PC-3 (cell line): ENCODE results near the gene CDH12. TPM values are rescaled to one million over a fixed set of nuclear protein-coding genes. Genes with fewer than 3 reads are reported as not detected.

Experiments
- ATAC-seq: fragments of 200-7000 bp; cut with Tn5 transposase; 2 replicates; pipeline ENCODE4 v1.9.1; 2020; ENCODE audit warnings: mild to moderate bottlenecking, moderate library complexity
- BruUV-seq: library from RNA; stranded (reverse); fragments of 400-500 nt; replicated peaks from 2 replicates; lab custom pipeline; 2021; lab: Mats Ljungman, UMichigan
- CTCF ChIA-PET: fragments of 300-600 bp; sonication (Branson Sonifier 250); formaldehyde crosslinking; loops from one replicate; lab custom pipeline; 2022; ENCODE audit warnings: antibody characterized with exemption; lab: Charles Lee
- POLR2A ChIA-PET: fragments of 300-600 bp; sonication (Branson Sonifier 250); formaldehyde crosslinking; loops from one replicate; lab custom pipeline; 2022; ENCODE audit warnings: antibody characterized with exemption; ENCODE audit not compliant: unreplicated experiment; lab: Charles Lee
- DNase-seq: peaks from one replicate; pipeline ENCODE4 v3.0.0-alpha.2; 2015
- H2AFZ ChIP-seq: fragments of 300-600 bp; sonication (generic); 2 replicates; pipeline ENCODE4 v1.6.0; 2016; ENCODE audit warnings: antibody characterized with exemption, low read length
- H3F3A ChIP-seq: fragments of 300-600 bp; sonication (generic); one replicate; pipeline ENCODE4 v1.6.0; 2017; ENCODE audit warnings: antibody characterized with exemption, low read length, control low read depth, mild to moderate bottlenecking; ENCODE audit not compliant: unreplicated experiment
- H3K27ac ChIP-seq: fragments of 300-600 bp; sonication (generic); 2 replicates; pipeline ENCODE4 v1.5.1; 2016; ENCODE audit warnings: mild to moderate bottlenecking, low read length
- H3K27me3 ChIP-seq: fragments of 300-600 bp; sonication (generic); 2 replicates; pipeline ENCODE4 v1.6.1; 2016; ENCODE audit warnings: low read length, mixed read lengths
- H3K36me3 ChIP-seq: fragments of 300-600 bp; sonication (generic); 2 replicates; pipeline ENCODE4 v1.6.1; 2016; ENCODE audit warnings: low read depth, mixed run types, low read length, mixed read lengths
- H3K4me1 ChIP-seq: fragments of 300-600 bp; sonication (generic); 2 replicates; pipeline ENCODE4 v1.5.1; 2016; ENCODE audit warnings: low read length; ENCODE audit not compliant: insufficient read depth
- H3K4me2 ChIP-seq: fragments of 300-600 bp; sonication (generic); 2 replicates; pipeline ENCODE4 v1.6.0; 2016; ENCODE audit warnings: low read length
- H3K4me3 ChIP-seq: fragments of 300-600 bp; sonication (generic); 2 replicates; pipeline ENCODE4 v1.5.1; 2016; ENCODE audit warnings: mild to moderate bottlenecking, low read length, mixed read lengths
- H3K79me2 ChIP-seq: fragments of 300-600 bp; sonication (generic); 2 replicates; pipeline ENCODE4 v1.6.1; 2017; ENCODE audit warnings: low read length, mixed read lengths
- H3K9ac ChIP-seq: fragments of 300-600 bp; sonication (generic); 2 replicates; pipeline ENCODE4 v1.6.0; 2016; ENCODE audit warnings: mild to moderate bottlenecking, low read length
- H3K9me2 ChIP-seq: fragments of 300-600 bp; sonication (generic); replicated peaks from 2 replicates; pipeline ENCODE4 v1.6.1; 2016; ENCODE audit warnings: mixed run types, low read length, mixed read lengths
- H3K9me3 ChIP-seq: fragments of 300-600 bp; sonication (generic); 2 replicates; pipeline ENCODE4 v1.6.1; 2016; ENCODE audit warnings: low read length, mixed read lengths
- H4K20me1 ChIP-seq: fragments of 300-600 bp; sonication (generic); 2 replicates; pipeline ENCODE4 v1.6.1; 2016; ENCODE audit warnings: low read length, mixed read lengths
- CTCF ChIP-seq: fragments of 300-600 bp; sonication (generic); conservative IDR thresholded peaks from 2 replicates; pipeline ENCODE4 v1.5.1; 2017; ENCODE audit warnings: antibody characterized with exemption, low read depth, mild to moderate bottlenecking, low read length
- EZH2 ChIP-seq: fragments of 300-600 bp; sonication (generic); IDR thresholded peaks from one replicate; pipeline ENCODE4 v1.6.1; 2017; ENCODE audit warnings: antibody characterized with exemption, mild to moderate bottlenecking, low read length; ENCODE audit not compliant: unreplicated experiment
- EZH2phosphoT487 ChIP-seq: fragments of 300-600 bp; sonication (generic); IDR thresholded peaks from 2 replicates; pipeline ENCODE4 v1.6.1; 2018; ENCODE audit warnings: mild to moderate bottlenecking, antibody characterized with exemption, low read length, borderline replicate concordance
- intact Hi-C: fragments of 100-400 bp; cut with micrococcal nuclease; formaldehyde crosslinking; loops from 2 replicates; pipeline ENCODE4 v1.9.0; 2023
- total RNA-seq: library from RNA; depleted of rRNA; stranded (reverse); fragments of >200 nt; gene quantifications from 2 replicates; pipeline ENCODE4 v1.2.3, GENCODE V29; 2014

Gene CDH12
- total RNA-seq, 1 experiment from 2014 or later = 0.44 TPM

- Histone ChIP-seq H3K9me3 (no peaks in the 10 kb centered on the region), H3K27me3 (peaks cover 20% of the 10 kb centered on the region), H3K4me3 (no peak overlapping the region), H3K9ac (no peak overlapping the region), H3F3A (no peaks in the 10 kb centered on the region), H3K27ac (no peak overlapping the region), H2AFZ (no peak overlapping the region), H4K20me1 (no peaks in the 10 kb centered on the region), H3K9me2 (no peaks in the 10 kb centered on the region), H3K4me2 (no peak overlapping the region), H3K4me1 (peaks cover 16% of the 10 kb centered on the region; the same call in 1 of the 2 replicates), H3K36me3 (no peaks in the 10 kb centered on the region), H3K79me2 (no peaks in the 10 kb centered on the region)
- ATAC-seq (no peak), DNase-seq (no peak)
- ChIA-PET CTCF (no interaction called here), POLR2A (no interaction called here)
- intact Hi-C loops = no loop called here
- TF ChIP-seq EZH2 (no peak), CTCF (no peak), EZH2phosphoT487 (no peak)
- BruUV-seq = no TSS peak
These were observed 1026.3 kb downstream of the CDH12 start for GRCh38 chr5:21826884-21827283.

- intact Hi-C loops = no loop called here
- H3K4me3 ChIP-seq = no peak overlapping the region
- no peak overlapping the region for H3K9ac ChIP-seq
- no peaks in the 10 kb centered on the region for H3F3A ChIP-seq
- no peaks in the 10 kb centered on the region for H4K20me1 ChIP-seq
- no peak overlapping the region for H3K27ac ChIP-seq
- peaks cover 42% of the 10 kb centered on the region for H3K27me3 ChIP-seq
- H3K9me2 ChIP-seq = no peaks in the 10 kb centered on the region
- TF ChIP-seq EZH2phosphoT487 = no peak
- no peak for TF ChIP-seq CTCF
- TF ChIP-seq EZH2 = no peak
- ChIA-PET POLR2A (interaction anchor here (0.6 kb wide), 1 partner anchor 1028 kb away, joined by 8 read pairs; no protein-coding TSS in a partner anchor), CTCF (interaction anchor here (0.6 kb wide), 1 partner anchor 22 kb away, joined by 3 read pairs; no protein-coding TSS in a partner anchor)
- 0 out of 2 replicates have a peak overlapping the region, but pooled peaks have one; percentile 1 for H3K4me2 ChIP-seq
- no peaks in the 10 kb centered on the region for H3K79me2 ChIP-seq
- H3K4me1 ChIP-seq = peaks cover 16% of the 10 kb centered on the region; the same call in 1 of the 2 replicates
- H3K9me3 ChIP-seq = no peaks in the 10 kb centered on the region
- ATAC-seq (peak; percentile 87), DNase-seq (peak; percentile 60)
- no TSS peak for BruUV-seq
- H2AFZ ChIP-seq = no peak overlapping the region
- no peaks in the 10 kb centered on the region for H3K36me3 ChIP-seq
These were observed 1029.6 kb downstream of the CDH12 start for GRCh38 chr5:21823588-21823987.

GRCh38 chr5:21823076-21823574 is 1030.0 kb downstream of the CDH12 start:
- CTCF ChIA-PET = interaction anchor here (0.6 kb wide), 1 partner anchor 23 kb away, joined by 3 read pairs; no protein-coding TSS in a partner anchor
- Histone ChIP-seq H3K27me3 (peaks cover 42% of the 10 kb centered on the region), H3F3A (no peaks in the 10 kb centered on the region), H4K20me1 (no peaks in the 10 kb centered on the region), H3K36me3 (no peaks in the 10 kb centered on the region), H2AFZ (no peak overlapping the region), H3K79me2 (no peaks in the 10 kb centered on the region), H3K9me3 (no peaks in the 10 kb centered on the region), H3K9me2 (no peaks in the 10 kb centered on the region), H3K4me3 (no peak overlapping the region), H3K9ac (no peak overlapping the region), H3K4me2 (0 out of 2 replicates have a peak overlapping the region, but pooled peaks have one; percentile 1), H3K4me1 (peaks cover 16% of the 10 kb centered on the region; the same call in 1 of the 2 replicates), H3K27ac (no peak overlapping the region)
- no TSS peak for BruUV-seq
- intact Hi-C loops = no loop called here
- peak; percentile 40 for ATAC-seq
- TF ChIP-seq EZH2phosphoT487 (no peak), CTCF (no peak), EZH2 (no peak)
- POLR2A ChIA-PET = interaction anchor here (0.6 kb wide), 1 partner anchor 1028 kb away, joined by 8 read pairs; no protein-coding TSS in a partner anchor
- peak; percentile 35 for DNase-seq
